ENCODE results near the gene DIS3L2. TPM values are rescaled to one million over a fixed set of nuclear protein-coding genes. Genes with fewer than 3 reads are reported as not detected.
A peak's percentile ranks its signal among the peaks of the same experiment; 100 is the strongest.

DIS3L2 gene
- total RNA-seq, 2 donors from 2014 or later = 38.8 to 76.0 TPM

GRCh38 chr2:232339121-232340081 lies 377.9 kb downstream of the DIS3L2 start:
- DNase-seq (ENCODE audit: low spot score) (no peak), ATAC-seq (no peak)
- Mint-ChIP-seq H3K27me3 (peaks cover 0 to 2% of the 10 kb centered on the region in 2 donors), H3K27ac (no peak overlapping the region), H3K4me3 (no peak overlapping the region), H3K4me1 (ENCODE audit: low read depth in 2 of 2) (peaks cover 0 to 3% of the 10 kb centered on the region in 2 donors), H3K36me3 (no peaks in the 10 kb centered on the region), H3K9me3 (no peaks in the 10 kb centered on the region)

DNA sequence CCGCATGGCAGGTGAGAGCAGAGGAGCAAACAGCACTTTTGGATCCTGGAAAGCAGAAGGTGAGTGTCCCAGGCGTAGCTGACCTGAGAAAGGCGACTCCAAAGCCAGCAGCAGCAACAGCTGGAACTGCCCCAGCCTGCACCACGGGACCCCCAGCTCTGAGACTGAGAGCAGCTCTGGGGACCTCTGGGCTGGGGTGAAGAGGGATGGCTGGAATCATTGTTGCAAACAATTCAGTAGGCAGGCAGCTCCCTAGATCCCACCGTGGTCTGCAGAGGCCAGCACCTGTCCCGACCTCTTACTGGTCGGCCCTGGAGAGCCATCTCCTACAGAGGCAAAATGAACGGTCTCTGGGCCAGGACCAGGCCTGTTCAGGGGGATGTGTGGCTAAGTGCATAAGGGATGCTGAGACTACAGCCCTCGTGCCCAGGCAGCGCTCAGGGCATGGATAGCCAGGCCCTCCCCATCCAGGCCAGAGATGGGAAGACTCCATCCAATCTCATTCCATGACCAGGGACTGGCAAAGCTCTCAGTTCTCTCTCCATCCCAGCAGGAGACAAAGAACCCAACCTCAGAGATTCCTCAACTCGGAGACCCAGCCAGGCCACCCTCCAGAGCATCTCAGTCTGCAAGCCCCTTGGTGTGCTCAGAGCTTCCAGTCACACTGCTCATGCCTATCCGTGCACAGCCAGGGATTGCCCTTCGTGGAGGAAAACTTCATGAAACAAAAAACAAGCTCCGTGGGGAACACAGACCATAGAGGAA lies 378.8 kb downstream of the DIS3L2 start:
- Mint-ChIP-seq H3K27ac (no peak overlapping the region), H3K36me3 (no peaks in the 10 kb centered on the region), H3K9me3 (no peaks in the 10 kb centered on the region), H3K4me1 (ENCODE audit: low read depth in 2 of 2) (peaks cover 0 to 3% of the 10 kb centered on the region in 2 donors), H3K27me3 (peaks cover 0 to 2% of the 10 kb centered on the region in 2 donors), H3K4me3 (no peak overlapping the region)
- peak; percentile 29 for DNase-seq (ENCODE audit: low spot score)
- ATAC-seq = no peak

DNA sequence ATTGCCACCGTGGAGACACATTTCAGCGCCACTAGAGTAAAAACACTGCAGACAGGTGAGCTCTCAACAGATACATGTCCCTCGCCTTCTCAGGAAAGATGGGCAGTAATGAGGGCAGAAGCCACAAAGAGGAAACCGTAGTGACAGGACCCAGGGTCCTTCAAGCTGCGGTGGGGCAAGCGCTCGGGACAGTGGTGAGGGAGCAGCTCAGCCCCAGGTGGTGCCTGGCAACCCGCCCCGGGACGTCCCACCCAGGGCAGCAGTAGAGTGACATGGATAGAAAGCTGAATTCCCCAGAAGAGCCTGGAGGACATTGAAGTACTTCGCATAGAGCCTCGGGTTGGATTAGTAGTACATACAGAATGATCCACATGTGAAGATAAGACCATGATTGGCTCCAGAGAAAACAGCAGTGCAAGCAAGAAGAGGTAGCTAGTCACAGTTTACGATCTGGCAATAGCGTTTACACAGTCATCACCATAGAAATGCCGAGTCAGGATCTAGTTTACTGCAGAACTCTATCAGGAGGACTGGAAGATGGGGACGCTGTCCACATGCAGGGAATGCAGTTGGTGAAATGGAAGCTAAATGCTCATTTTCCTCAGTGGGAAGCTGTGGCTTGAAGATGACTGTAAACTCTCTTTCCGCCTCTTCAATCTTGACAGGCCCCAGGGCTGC lies 379.7 kb downstream of the DIS3L2 start:
- Mint-ChIP-seq H3K27ac (no peak overlapping the region), H3K4me1 (ENCODE audit: low read depth in 2 of 2) (peaks cover 0 to 3% of the 10 kb centered on the region in 2 donors), H3K4me3 (no peak overlapping the region), H3K27me3 (peaks cover 0 to 2% of the 10 kb centered on the region in 2 donors), H3K9me3 (no peaks in the 10 kb centered on the region), H3K36me3 (no peaks in the 10 kb centered on the region)
- ATAC-seq (no peak), DNase-seq (ENCODE audit: low spot score) (peak; percentile 31)

- H3K27ac Mint-ChIP-seq = no peak overlapping the region
- H3K36me3 Mint-ChIP-seq = no peaks in the 10 kb centered on the region
- H3K27me3 Mint-ChIP-seq = peaks cover 0 to 2% of the 10 kb centered on the region in 2 donors
- no peaks in the 10 kb centered on the region for H3K9me3 Mint-ChIP-seq
- ATAC-seq = no peak
- no peak overlapping the region for H3K4me3 Mint-ChIP-seq
- DNase-seq (ENCODE audit: low spot score) = peak; percentile 12
- peaks cover 0 to 3% of the 10 kb centered on the region in 2 donors for H3K4me1 Mint-ChIP-seq (ENCODE audit: low read depth in 2 of 2)
Observed at GRCh38 chr2:232341739-232342126, 380.2 kb downstream of the DIS3L2 start.

- Mint-ChIP-seq H3K36me3 (no peaks in the 10 kb centered on the region), H3K4me3 (no peak overlapping the region), H3K9me3 (no peaks in the 10 kb centered on the region), H3K27me3 (peaks cover 0 to 2% of the 10 kb centered on the region in 2 donors), H3K27ac (no peak overlapping the region), H3K4me1 (ENCODE audit: low read depth in 2 of 2) (peaks cover 0 to 3% of the 10 kb centered on the region in 2 donors)
- DNase-seq (ENCODE audit: low spot score) (no peak), ATAC-seq (no peak)
Observed at GRCh38 chr2:232342635-232343565, 381.4 kb downstream of the DIS3L2 start.

DNA sequence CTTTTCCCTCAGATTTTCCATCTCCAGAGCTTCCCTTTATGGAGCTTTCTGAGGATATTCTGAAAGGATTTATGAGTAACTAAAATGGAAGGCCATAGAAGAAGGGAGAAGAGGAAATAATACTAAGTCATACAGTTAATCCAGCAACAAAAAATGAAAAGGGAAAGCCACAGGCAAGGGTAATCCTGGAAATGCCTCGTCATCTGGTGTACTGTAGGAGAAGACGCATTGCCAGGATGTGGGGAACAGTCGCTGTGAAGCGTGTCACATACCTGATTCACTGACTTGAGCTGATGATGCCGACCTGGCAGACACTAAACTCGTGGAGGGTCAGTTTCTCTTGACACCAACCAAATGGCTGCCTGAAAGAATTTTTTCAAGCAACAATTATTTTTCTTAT lies 382.3 kb downstream of the DIS3L2 start:
- H3K4me3 Mint-ChIP-seq = no peak overlapping the region
- ATAC-seq = no peak
- H3K27ac Mint-ChIP-seq = no peak overlapping the region
- H3K36me3 Mint-ChIP-seq = no peaks in the 10 kb centered on the region
- H3K27me3 Mint-ChIP-seq = peaks cover 0 to 5% of the 10 kb centered on the region in 2 donors
- no peak for DNase-seq (ENCODE audit: low spot score)
- H3K4me1 Mint-ChIP-seq (ENCODE audit: low read depth in 2 of 2) = peaks cover 0 to 3% of the 10 kb centered on the region in 2 donors
- no peaks in the 10 kb centered on the region for H3K9me3 Mint-ChIP-seq

DNA sequence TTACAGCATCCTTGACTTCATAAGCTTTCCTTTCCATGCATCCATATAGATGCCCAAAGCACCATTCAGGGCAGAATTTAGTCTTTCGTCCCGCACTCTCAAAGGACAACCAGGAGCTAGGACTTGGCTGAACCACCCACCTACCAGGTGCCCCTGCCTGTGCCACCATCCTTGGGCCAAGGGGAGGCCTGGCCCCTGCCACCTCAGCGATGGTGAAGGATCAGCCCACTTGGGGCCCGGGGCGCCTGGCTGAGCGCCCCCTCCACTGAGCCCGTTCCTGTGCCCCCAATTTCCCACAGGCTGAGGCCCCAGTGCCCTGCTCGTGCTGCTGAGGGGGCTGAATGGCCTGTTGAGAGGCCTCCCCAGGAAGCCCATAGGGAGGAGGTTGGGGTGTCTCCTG lies 383.7 kb downstream of the DIS3L2 start:
- Mint-ChIP-seq H3K9me3 (no peaks in the 10 kb centered on the region), H3K27ac (no peak overlapping the region), H3K4me3 (no peak overlapping the region), H3K27me3 (peaks cover 0 to 5% of the 10 kb centered on the region in 2 donors), H3K4me1 (ENCODE audit: low read depth in 2 of 2) (peaks cover 0 to 3% of the 10 kb centered on the region in 2 donors), H3K36me3 (no peaks in the 10 kb centered on the region)
- DNase-seq (ENCODE audit: low spot score) = peak; percentile 58
- peak in 1 of 2 donors; percentile 7 for ATAC-seq

- Mint-ChIP-seq H3K9me3 (no peaks in the 10 kb centered on the region), H3K27ac (no peak overlapping the region), H3K4me3 (no peak overlapping the region), H3K27me3 (peaks cover 0 to 9% of the 10 kb centered on the region in 2 donors), H3K4me1 (ENCODE audit: low read depth in 2 of 2) (peaks cover 0 to 3% of the 10 kb centered on the region in 2 donors), H3K36me3 (no peaks in the 10 kb centered on the region)
- DNase-seq (ENCODE audit: low spot score) = no peak
- no peak for ATAC-seq
Observed at GRCh38 chr2:232347369-232347768, 385.9 kb downstream of the DIS3L2 start.

GRCh38 chr2:232348936-232349335 lies 387.4 kb downstream of the DIS3L2 start:
- ATAC-seq (peak in 1 of 2 donors; percentile 26), DNase-seq (ENCODE audit: low spot score) (no peak)
- Mint-ChIP-seq H3K9me3 (no peaks in the 10 kb centered on the region), H3K4me1 (ENCODE audit: low read depth in 2 of 2) (no peaks in the 10 kb centered on the region), H3K27ac (no peak overlapping the region), H3K27me3 (peaks cover 6 to 12% of the 10 kb centered on the region in 2 donors), H3K36me3 (no peaks in the 10 kb centered on the region), H3K4me3 (no peak overlapping the region)

- ATAC-seq = peak in 1 of 2 donors; percentile 7
- Mint-ChIP-seq H3K4me1 (ENCODE audit: low read depth in 2 of 2) (no peaks in the 10 kb centered on the region), H3K27ac (no peak overlapping the region), H3K27me3 (peaks cover 7 to 12% of the 10 kb centered on the region in 2 donors), H3K36me3 (no peaks in the 10 kb centered on the region), H3K4me3 (no peak overlapping the region), H3K9me3 (no peaks in the 10 kb centered on the region)
- no peak for DNase-seq (ENCODE audit: low spot score)
Observed at GRCh38 chr2:232349546-232349945, 388.0 kb downstream of the DIS3L2 start.

DNA sequence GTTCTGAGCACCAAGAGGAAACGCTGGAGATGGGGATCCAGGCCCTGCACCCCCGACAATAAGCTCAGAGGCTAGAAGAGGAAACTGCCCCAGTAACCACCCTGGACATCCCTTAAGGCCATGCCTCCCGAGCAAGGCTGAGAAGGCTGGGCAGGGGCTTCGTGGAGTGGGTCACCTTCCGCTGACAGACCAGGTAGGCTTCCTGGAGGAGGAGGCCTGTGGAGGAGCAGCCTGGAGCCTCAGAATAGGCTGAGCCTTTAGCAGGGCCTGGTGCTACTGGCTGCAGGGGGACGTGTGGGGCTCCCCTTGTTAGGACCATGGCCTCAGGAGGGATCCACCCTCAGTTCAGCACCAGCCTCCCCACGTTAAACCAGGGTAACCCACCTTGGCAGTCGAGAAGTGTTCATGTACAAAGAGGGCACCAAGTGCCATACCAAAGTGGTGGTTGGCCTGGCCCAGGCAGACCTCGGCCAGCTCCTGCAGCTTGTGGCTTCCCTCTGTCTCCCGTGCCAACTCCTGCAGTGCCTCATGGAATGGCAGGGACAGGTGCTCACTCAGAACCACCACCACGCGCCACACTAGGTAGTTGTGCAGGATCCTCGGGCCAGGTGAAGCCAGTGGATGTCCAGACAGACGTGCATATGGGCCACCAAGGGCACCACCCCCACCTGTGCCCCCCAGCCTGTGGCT lies 388.6 kb downstream of the DIS3L2 start:
- H3K27ac Mint-ChIP-seq = no peak overlapping the region
- peaks cover 7 to 12% of the 10 kb centered on the region in 2 donors for H3K27me3 Mint-ChIP-seq

More for the DNA sequence above, 388.6 kb downstream of the DIS3L2 start:
- no peak for ATAC-seq
- Mint-ChIP-seq H3K4me3 (no peak overlapping the region), H3K36me3 (no peaks in the 10 kb centered on the region), H3K9me3 (no peaks in the 10 kb centered on the region), H3K4me1 (ENCODE audit: low read depth in 2 of 2) (no peaks in the 10 kb centered on the region)
- no peak for DNase-seq (ENCODE audit: low spot score)

All from natural killer cell treated with Interleukin-12 subunit alpha and Interleukin-12 subunit beta and Interleukin-15 and Interleukin-18, amount 100 ng/mL, for 72 hours (primary cell).